UCSD-AML1 (cell line): ENCODE data around the gene GLIS1.
"Not testable (repeated sequence)": the region's sequence is repeated elsewhere in the genome, so short reads cannot be mapped to it uniquely, and the experiment has no call there.

ENCODE experiments used
- DNase-seq: peaks from one replicate; lab custom pipeline; 2025; ENCODE audit not compliant: unreplicated experiment; lab: John Stamatoyannopoulos, UW

Gene GLIS1

GRCh38 chr1:53568540-53568939 lies 170.4 kb downstream of the GLIS1 start:
- no peak for DNase-seq

GRCh38 chr1:53567851-53568250 lies 171.1 kb downstream of the GLIS1 start:
- no peak for DNase-seq

DNA sequence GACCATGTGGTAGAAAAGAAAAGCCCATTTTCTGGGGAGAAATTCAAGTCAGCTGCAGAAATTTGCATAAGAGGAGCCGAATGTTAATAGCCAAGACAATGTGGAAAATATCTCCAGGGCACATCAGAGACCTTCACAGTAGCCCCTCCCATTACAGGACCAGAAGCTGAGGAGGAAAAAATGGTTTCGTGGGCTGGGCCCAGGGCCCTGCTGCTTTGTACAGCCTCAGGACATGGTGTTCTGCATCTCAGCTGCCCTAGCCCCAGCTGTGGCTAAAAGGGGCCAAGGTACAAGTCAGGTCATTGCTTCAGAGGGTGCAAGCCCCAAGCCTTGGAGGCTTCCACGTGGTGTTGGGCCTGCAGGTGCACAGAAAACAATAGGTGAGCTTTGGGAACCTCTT lies 171.5 kb downstream of the GLIS1 start:
- no peak for DNase-seq

- no peak for DNase-seq
Observed at GRCh38 chr1:53563611-53564010, 175.4 kb downstream of the GLIS1 start.

DNA sequence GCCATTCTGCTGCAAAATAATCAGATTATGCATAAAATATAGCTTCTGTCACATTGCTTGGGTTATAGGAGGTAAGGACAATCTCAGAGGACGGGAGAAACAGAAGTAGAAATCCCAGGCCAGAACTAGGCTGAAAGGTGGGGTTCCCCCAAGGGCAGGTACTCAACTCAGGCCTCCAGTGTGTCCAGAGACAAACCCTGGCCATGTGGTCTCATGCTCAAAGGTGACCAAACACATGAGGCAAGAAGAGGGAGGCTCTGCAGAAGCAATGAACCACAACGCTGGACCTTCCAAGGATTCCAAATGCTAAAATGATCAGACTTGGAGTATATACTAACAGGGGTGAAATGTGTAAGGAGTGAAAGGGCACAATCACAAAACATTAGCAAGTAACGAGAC lies 176.0 kb downstream of the GLIS1 start:
- DNase-seq = no peak

- DNase-seq = no peak
Observed at GRCh38 chr1:53562291-53562980, 176.5 kb downstream of the GLIS1 start.

GRCh38 chr1:53561503-53562105 lies 177.4 kb downstream of the GLIS1 start:
- no peak for DNase-seq

- DNase-seq = no peak
Observed at GRCh38 chr1:53560581-53561502, 178.1 kb downstream of the GLIS1 start.

- DNase-seq = no peak
Observed at GRCh38 chr1:53559854-53560580, 178.9 kb downstream of the GLIS1 start.

GRCh38 chr1:53559391-53559815 lies 179.6 kb downstream of the GLIS1 start:
- DNase-seq = no peak

DNA sequence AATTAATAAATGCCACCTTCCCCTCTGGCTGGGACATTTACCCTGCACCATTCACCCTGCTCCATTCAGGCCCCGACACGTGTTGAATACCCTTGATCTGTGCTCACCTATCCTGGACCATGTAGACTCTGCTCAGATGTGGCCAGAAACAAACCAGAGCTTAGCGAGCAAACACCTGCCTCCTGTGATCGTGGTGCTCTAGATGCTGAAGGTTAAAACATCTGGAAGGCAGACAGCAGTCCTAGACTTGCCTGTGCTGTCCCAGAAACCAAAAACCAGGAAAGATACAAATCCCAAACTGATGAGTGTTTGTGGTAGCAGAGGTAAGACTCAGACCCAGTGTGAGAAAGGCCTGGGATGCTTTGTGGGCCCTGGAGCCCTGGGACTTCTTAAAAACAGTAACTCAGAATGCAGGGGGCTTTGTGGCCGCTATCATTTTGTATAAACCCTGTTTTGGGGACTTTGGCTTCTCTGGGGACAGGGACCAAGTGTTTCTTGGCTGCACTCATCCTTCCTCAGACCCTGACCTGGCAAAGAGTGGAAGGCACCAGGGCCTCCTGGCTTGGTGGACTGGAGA lies 180.1 kb downstream of the GLIS1 start:
- no peak for DNase-seq

- no peak for DNase-seq
Observed at GRCh38 chr1:53557830-53558738, 180.9 kb downstream of the GLIS1 start.

- DNase-seq = no peak
Observed at GRCh38 chr1:53557369-53557768, 181.6 kb downstream of the GLIS1 start.

DNA sequence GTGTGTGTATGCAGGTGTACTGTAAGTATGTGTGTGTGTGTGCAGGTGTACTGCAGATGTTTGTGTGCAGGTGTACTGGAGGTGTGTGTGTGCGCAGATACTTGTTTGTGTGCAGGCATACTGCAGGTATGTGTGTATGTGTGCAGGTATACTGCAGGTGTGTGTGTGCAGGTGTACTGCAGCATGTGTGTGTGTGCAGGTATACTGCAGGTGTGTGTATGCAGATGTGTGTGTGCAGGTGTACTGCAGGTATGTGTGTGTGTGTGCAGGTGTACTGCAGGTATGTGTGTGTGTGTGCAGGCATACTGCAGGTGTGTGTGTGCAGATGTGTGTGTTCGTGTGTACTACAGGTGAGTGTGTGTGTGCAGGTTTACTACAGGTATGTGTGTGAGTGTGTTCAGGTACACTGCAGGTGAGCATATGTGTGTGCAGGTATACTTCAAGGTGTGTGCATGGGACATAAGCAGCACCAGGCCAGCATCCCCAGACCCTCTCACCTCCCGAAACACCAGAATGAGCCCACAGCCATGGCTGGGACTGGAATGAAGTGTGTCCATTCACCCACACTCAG lies 182.2 kb downstream of the GLIS1 start:
- DNase-seq = no peak

- not testable (repeated sequence) for DNase-seq
Observed at GRCh38 chr1:53555620-53556326, 183.2 kb downstream of the GLIS1 start.

GRCh38 chr1:53554592-53555305 lies 184.2 kb downstream of the GLIS1 start:
- DNase-seq = no peak

- DNase-seq = no peak
Observed at GRCh38 chr1:53553734-53554509, 185.0 kb downstream of the GLIS1 start.
